H9 (cell line): Measurements from ENCODE around the gene NKX6-2. TPM values are rescaled to one million over a fixed set of nuclear protein-coding genes. Genes with fewer than 3 reads are reported as not detected.

Experiments
- DNase-seq: peaks from one replicate; pipeline ENCODE4 v3.0.0-alpha.2; 2017
- H2AFZ ChIP-seq: one replicate; pipeline ENCODE4 v1.6.1; 2013; ENCODE audit warnings: mild to moderate bottlenecking, low read length, control low read depth, moderate library complexity
- H2AK5ac ChIP-seq: 2 replicates; pipeline ENCODE4 v1.6.1; 2013; ENCODE audit warnings: low read length, control low read depth, mixed read lengths; ENCODE audit not compliant: insufficient read length
- H2BK120ac ChIP-seq: one replicate; pipeline ENCODE4 v1.6.1; 2013; ENCODE audit warnings: low read depth, mild to moderate bottlenecking, low read length, control low read depth, inconsistent platforms; ENCODE audit not compliant: poor library complexity, severe bottlenecking
- H2BK12ac ChIP-seq: 2 replicates; pipeline ENCODE4 v1.6.1; 2013; ENCODE audit warnings: low read length, control low read depth, mixed read lengths, low read depth; ENCODE audit not compliant: insufficient read length
- H2BK15ac ChIP-seq: 2 replicates; pipeline ENCODE4 v1.6.1; 2013; ENCODE audit warnings: low read depth, low read length, control low read depth
- H2BK20ac ChIP-seq: one replicate; pipeline ENCODE4 v1.6.1; 2013; ENCODE audit warnings: low read depth, mild to moderate bottlenecking, low read length, control low read depth, inconsistent platforms; ENCODE audit not compliant: poor library complexity, severe bottlenecking
- H2BK5ac ChIP-seq: 2 replicates; pipeline ENCODE4 v1.6.1; 2013; ENCODE audit warnings: low read length, control low read depth, mixed read lengths; ENCODE audit not compliant: insufficient read length
- H3K14ac ChIP-seq: 2 replicates; pipeline ENCODE4 v1.6.1; 2013; ENCODE audit warnings: low read length, control low read depth; ENCODE audit not compliant: insufficient read depth
- H3K18ac ChIP-seq: 2 replicates; pipeline ENCODE4 v1.6.1; 2013; ENCODE audit warnings: low read depth, mild to moderate bottlenecking, mixed read lengths, low read length, control low read depth; ENCODE audit not compliant: insufficient read length
- H3K23ac ChIP-seq: 2 replicates; pipeline ENCODE4 v1.6.1; 2013; ENCODE audit warnings: low read length, control low read depth, mixed read lengths, low read depth; ENCODE audit not compliant: insufficient read length
- H3K23me2 ChIP-seq: 2 replicates; pipeline ENCODE4 v1.6.1; 2013; ENCODE audit warnings: low read depth, mild to moderate bottlenecking, mixed read lengths, low read length, control low read depth; ENCODE audit not compliant: insufficient read length, poor library complexity, severe bottlenecking
- H3K27ac ChIP-seq: 2 replicates; pipeline ENCODE4 v1.5.1; 2013; ENCODE audit warnings: low read length, control low read depth, mixed read lengths, low read depth; ENCODE audit not compliant: insufficient read length
- H3K27me3 ChIP-seq: 2 replicates; pipeline ENCODE4 v1.6.1; 2013; ENCODE audit warnings: low read length, control low read depth, inconsistent platforms; ENCODE audit not compliant: insufficient read depth
- H3K4ac ChIP-seq: 2 replicates; pipeline ENCODE4 v1.6.1; 2013; ENCODE audit warnings: low read depth, mild to moderate bottlenecking, control low read depth, inconsistent platforms, low read length, moderate library complexity
- H3K4me1 ChIP-seq: 2 replicates; pipeline ENCODE4 v1.6.1; 2013; ENCODE audit warnings: low read length, control low read depth, inconsistent platforms; ENCODE audit not compliant: insufficient read depth
- H3K4me2 ChIP-seq: 2 replicates; pipeline ENCODE4 v1.6.1; 2013; ENCODE audit warnings: low read length, control low read depth, mixed read lengths; ENCODE audit not compliant: insufficient read length, insufficient read depth
- H3K56ac ChIP-seq: 2 replicates; pipeline ENCODE4 v1.6.1; 2013; ENCODE audit warnings: low read depth, mild to moderate bottlenecking, mixed read lengths, low read length, control low read depth; ENCODE audit not compliant: insufficient read length
- H3K79me1 ChIP-seq: 2 replicates; pipeline ENCODE4 v1.6.1; 2013; ENCODE audit warnings: low read depth, mild to moderate bottlenecking, moderate library complexity, low read length, control low read depth, inconsistent platforms; ENCODE audit not compliant: insufficient read depth, poor library complexity, severe bottlenecking
- H3K79me2 ChIP-seq: 2 replicates; pipeline ENCODE4 v1.6.1; 2013; ENCODE audit warnings: low read length, control low read depth, inconsistent platforms; ENCODE audit not compliant: insufficient read depth
- H3K9ac ChIP-seq: 2 replicates; pipeline ENCODE4 v1.6.1; 2013; ENCODE audit warnings: low read length, control low read depth, mixed read lengths; ENCODE audit not compliant: insufficient read length; ENCODE audit errors: extremely low read depth
- H3K9me3 ChIP-seq: one replicate; pipeline ENCODE4 v1.6.1; 2013; ENCODE audit warnings: low read depth, low read length, inconsistent platforms; ENCODE audit not compliant: control insufficient read depth
- H3T11ph ChIP-seq: one replicate; pipeline ENCODE4 v1.6.1; 2013; ENCODE audit warnings: mild to moderate bottlenecking, low read length, control low read depth, inconsistent platforms
- H4K20me1 ChIP-seq: one replicate; pipeline ENCODE4 v1.6.1; 2013; ENCODE audit not compliant: control insufficient read depth, insufficient read length, insufficient read depth
- H4K5ac ChIP-seq: 2 replicates; pipeline ENCODE4 v1.6.1; 2013; ENCODE audit warnings: low read depth, mild to moderate bottlenecking, mixed read lengths, low read length, control low read depth; ENCODE audit not compliant: insufficient read length
- H4K8ac ChIP-seq: replicated peaks from 2 replicates; pipeline ENCODE4 v1.6.1; 2013; ENCODE audit warnings: low read length, control low read depth, mixed read lengths, low read depth; ENCODE audit not compliant: insufficient read length
- H4K91ac ChIP-seq: 2 replicates; pipeline ENCODE4 v1.6.1; 2013; ENCODE audit warnings: low read depth, mild to moderate bottlenecking, moderate library complexity, mixed read lengths, low read length, control low read depth; ENCODE audit not compliant: insufficient read length
- H3K27ac Mint-ChIP-seq, 3 experiments: 2 replicates in 2 of 3; 3 replicates in 1 of 3; pipeline ENCODE4 v1.8.0; 2020 to 2021; ENCODE audit warnings: mixed read lengths in 3 of 3, mild to moderate bottlenecking in 1 of 3, moderate library complexity in 1 of 3
- H3K27me3 Mint-ChIP-seq: 2 replicates; pipeline ENCODE4 v1.8.0; 2021; ENCODE audit warnings: low read depth, mild to moderate bottlenecking, moderate library complexity, mixed read lengths
- H3K36me3 Mint-ChIP-seq, 3 experiments: 2 replicates in 2 of 3; 3 replicates in 1 of 3; pipeline ENCODE4 v1.8.0; 2020 to 2021; ENCODE audit warnings: low read depth in 3 of 3, mixed read lengths in 3 of 3; ENCODE audit not compliant: insufficient read depth in 1 of 3
- H3K4me1 Mint-ChIP-seq, 2 experiments: 2 replicates each; pipeline ENCODE4 v1.8.0; 2020; ENCODE audit warnings: mixed read lengths in 2 of 2
- H3K4me3 Mint-ChIP-seq, 2 experiments: 2 replicates in 1 of 2; 3 replicates in 1 of 2; pipeline ENCODE4 v1.8.0; 2020 to 2021; ENCODE audit warnings: mild to moderate bottlenecking in 2 of 2, mixed read lengths in 2 of 2, moderate library complexity in 1 of 2
- H3K9me3 Mint-ChIP-seq, 2 experiments: 2 replicates in 1 of 2; 3 replicates in 1 of 2; pipeline ENCODE4 v1.8.0; 2020; ENCODE audit warnings: mild to moderate bottlenecking in 2 of 2, mixed read lengths in 2 of 2, moderate library complexity in 1 of 2
- CTCF ChIP-seq: fragments of 200-600 bp; sonication (generic); conservative IDR thresholded peaks from 3 replicates; pipeline ENCODE4 v1.8.0; 2021; ENCODE audit warnings: antibody characterized with exemption, mild to moderate bottlenecking
- WGBS: extraction: QIAGEN DNeasy Blood & Tissue Kit; methylation state at CpG from one replicate; pipeline ENCODE4 v1.1.7; 2013; ENCODE audit warnings: missing lambda C conversion rate, low lambda C conversion rate, mixed read lengths; ENCODE audit not compliant: insufficient read length; ENCODE audit errors: extremely low coverage; 5-methylcytosine and 5-hydroxymethylcytosine counted together
- total RNA-seq: library from RNA; stranded (reverse); gene quantifications from 2 replicates; pipeline ENCODE4 v1.2.1, GENCODE V29; 2021

Gene NKX6-2
- total RNA-seq, 1 experiment from 2014 or later, result 0.13 TPM

- Histone ChIP-seq H4K8ac (no peak overlapping the region), H3K4me1 (no peaks in the 10 kb centered on the region; the same call in 1 of the 2 replicates), H3K79me1 (no peaks in the 10 kb centered on the region), H3K4ac (no peak overlapping the region), H2AFZ (no peak overlapping the region), H3K4me2 (no peak overlapping the region), H3K56ac (no peak overlapping the region), H3K27me3 (no peaks in the 10 kb centered on the region), H3T11ph (no peak overlapping the region), H3K23ac (no peak overlapping the region), H3K23me2 (no peaks in the 10 kb centered on the region), H3K9ac (no peak overlapping the region), H2BK15ac (no peak overlapping the region), H2BK12ac (no peak overlapping the region), H2AK5ac (no peak overlapping the region), H2BK120ac (no peak overlapping the region), H4K91ac (no peak overlapping the region), H4K20me1 (no peaks in the 10 kb centered on the region), H3K79me2 (no peaks in the 10 kb centered on the region), H3K27ac (no peak overlapping the region), H2BK5ac (no peak overlapping the region), H4K5ac (no peak overlapping the region), H2BK20ac (no peak overlapping the region), H3K18ac (peak overlapping the region; percentile 64), H3K9me3 (no peaks in the 10 kb centered on the region), H3K14ac (peak overlapping the region; percentile 55; the same call in 1 of the 2 replicates)
- no peak for DNase-seq
- no peak overlapping the region for H3K4me3 Mint-ChIP-seq
- H3K27ac Mint-ChIP-seq, result peak overlapping the region; percentile 25 to 89 (median 89); a peak in 4 of 7 replicates
- no CpG with 5 or more reads among the region's 13 CpGs for WGBS
- H3K9me3 Mint-ChIP-seq, result no peaks in the 10 kb centered on the region
- H3K27me3 Mint-ChIP-seq, result peaks cover 2% of the 10 kb centered on the region; the same call in 1 of the 2 replicates
- H3K4me1 Mint-ChIP-seq, result peaks cover 47 to 53% of the 10 kb centered on the region in 2 experiments
- H3K36me3 Mint-ChIP-seq, result no peaks in the 10 kb centered on the region; a peak in 1 of 7 replicates
- TF ChIP-seq CTCF, result no peak
Measured at GRCh38 chr10:132745971-132746370, 40.0 kb downstream of the NKX6-2 start.
